ENCODE results near the gene ING3.

ING3 gene

GRCh38 chr7:121015560-121015959 lies 65.0 kb downstream of the ING3 start:
- H3K27ac ChIP-seq (ENCODE audit: extremely low read depth, low read depth, low read length): no peak overlapping the region
- no peaks in the 10 kb centered on the region for H3K36me3 ChIP-seq (ENCODE audit: control insufficient read depth in 2 of 2, insufficient read depth in 1 of 2, low read length in 2 of 2)
- H3K4me3 ChIP-seq (ENCODE audit: low read depth, low read length): no peak overlapping the region
- no peaks in the 10 kb centered on the region for H3K9me3 ChIP-seq (ENCODE audit: control insufficient read depth, insufficient read depth, low read depth, low read length)
- peaks cover 9% of the 10 kb centered on the region for H3K4me1 ChIP-seq (ENCODE audit: control insufficient read depth, insufficient read depth, low read length)
- ChIA-PET CTCF (no interaction called here), POLR2A (no interaction called here)
- TF ChIP-seq ZNF302 (tag by site-specific recombination; IDR thresholded peaks at IDR 0.05; ENCODE audit: low read depth) (no peak), ZEB2 (tag by site-specific recombination; IDR thresholded peaks at IDR 0.05) (no peak), GLIS1 (tag by site-specific recombination; IDR thresholded peaks at IDR 0.05) (no peak), KLF10 (tag by site-specific recombination; IDR thresholded peaks at IDR 0.05) (no peak), MEIS1 (CRISPR knock-in tag; IDR thresholded peaks at IDR 0.05; ENCODE audit: borderline replicate concordance) (no peak), ZNF248 (tag by site-specific recombination; IDR thresholded peaks at IDR 0.05) (no peak), ZNF19 (tag by site-specific recombination; IDR thresholded peaks at IDR 0.05; ENCODE audit: low read depth) (no peak), ZNF785 (tag by site-specific recombination; IDR thresholded peaks at IDR 0.05) (no peak), ZNF654 (tag by site-specific recombination; IDR thresholded peaks at IDR 0.05; ENCODE audit: low read depth) (no peak), SCRT2 (tag by site-specific recombination; IDR thresholded peaks at IDR 0.05) (no peak), ZNF350 (tag by site-specific recombination; IDR thresholded peaks at IDR 0.05) (no peak), ZNF555 (tag by site-specific recombination; conservative IDR thresholded peaks at IDR 0.05) (no peak), RBAK (tag by site-specific recombination; IDR thresholded peaks at IDR 0.05) (no peak)
- TF ChIP-seq, protein P1, sequence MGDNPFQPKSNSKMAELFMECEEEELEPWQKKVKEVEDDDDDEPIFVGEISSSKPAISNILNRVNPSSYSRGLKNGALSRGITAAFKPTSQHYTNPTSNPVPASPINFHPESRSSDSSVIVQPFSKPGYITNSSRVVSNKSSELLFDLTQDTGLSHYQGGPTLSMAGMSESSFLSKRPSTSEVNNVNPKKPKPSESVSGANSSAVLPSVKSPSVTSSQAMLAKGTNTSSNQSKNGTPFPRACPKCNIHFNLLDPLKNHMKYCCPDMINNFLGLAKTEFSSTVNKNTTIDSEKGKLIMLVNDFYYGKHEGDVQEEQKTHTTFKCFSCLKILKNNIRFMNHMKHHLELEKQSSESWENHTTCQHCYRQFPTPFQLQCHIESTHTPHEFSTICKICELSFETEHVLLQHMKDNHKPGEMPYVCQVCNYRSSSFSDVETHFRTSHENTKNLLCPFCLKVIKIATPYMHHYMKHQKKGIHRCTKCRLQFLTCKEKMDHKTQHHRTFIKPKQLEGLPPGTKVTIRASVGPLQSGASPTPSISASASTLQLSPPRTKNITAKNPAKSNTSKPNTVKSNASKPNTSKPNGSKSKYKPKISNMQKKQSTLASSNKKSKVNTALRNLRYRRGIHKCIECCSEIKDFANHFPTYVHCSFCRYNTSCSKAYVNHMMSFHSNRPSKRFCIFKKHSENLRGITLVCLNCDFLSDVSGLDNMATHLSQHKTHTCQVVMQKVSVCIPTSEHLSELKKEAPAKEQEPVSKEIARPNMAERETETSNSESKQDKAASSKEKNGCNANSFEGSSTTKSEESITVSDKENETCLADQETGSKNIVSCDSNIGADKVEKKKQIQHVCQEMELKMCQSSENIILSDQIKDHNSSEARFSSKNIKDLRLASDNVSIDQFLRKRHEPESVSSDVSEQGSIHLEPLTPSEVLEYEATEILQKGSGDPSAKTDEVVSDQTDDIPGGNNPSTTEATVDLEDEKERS (tag by site-specific recombination; IDR thresholded peaks at IDR 0.05): no peak
- TF ChIP-seq, protein P2, sequence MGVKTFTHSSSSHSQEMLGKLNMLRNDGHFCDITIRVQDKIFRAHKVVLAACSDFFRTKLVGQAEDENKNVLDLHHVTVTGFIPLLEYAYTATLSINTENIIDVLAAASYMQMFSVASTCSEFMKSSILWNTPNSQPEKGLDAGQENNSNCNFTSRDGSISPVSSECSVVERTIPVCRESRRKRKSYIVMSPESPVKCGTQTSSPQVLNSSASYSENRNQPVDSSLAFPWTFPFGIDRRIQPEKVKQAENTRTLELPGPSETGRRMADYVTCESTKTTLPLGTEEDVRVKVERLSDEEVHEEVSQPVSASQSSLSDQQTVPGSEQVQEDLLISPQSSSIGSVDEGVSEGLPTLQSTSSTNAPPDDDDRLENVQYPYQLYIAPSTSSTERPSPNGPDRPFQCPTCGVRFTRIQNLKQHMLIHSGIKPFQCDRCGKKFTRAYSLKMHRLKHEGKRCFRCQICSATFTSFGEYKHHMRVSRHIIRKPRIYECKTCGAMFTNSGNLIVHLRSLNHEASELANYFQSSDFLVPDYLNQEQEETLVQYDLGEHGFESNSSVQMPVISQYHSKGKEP (tag by site-specific recombination; IDR thresholded peaks at IDR 0.05): no peak

DNA sequence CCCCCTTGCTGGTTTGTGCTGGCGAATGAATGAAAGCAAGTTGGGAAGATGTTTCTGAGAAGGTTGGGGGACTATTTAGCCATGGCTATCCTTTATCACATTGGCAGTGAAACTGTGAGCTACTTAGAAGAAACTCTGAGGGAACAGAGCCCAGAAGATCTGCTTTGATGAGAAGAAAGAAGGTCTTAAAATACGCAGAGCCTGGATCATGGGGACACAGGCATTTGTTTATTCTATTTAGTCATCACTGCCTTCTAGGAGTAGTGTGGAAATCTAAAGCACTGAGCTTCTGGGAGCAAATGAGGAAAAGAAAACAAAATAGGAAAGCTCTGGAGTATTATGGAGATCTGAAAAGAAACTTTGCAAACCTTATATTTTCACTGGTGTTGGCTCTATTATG lies 66.4 kb downstream of the ING3 start:
- CTCF ChIA-PET: interaction anchor here (2.3 kb wide), 1 partner anchor 29 kb away, joined by 10 read pairs; the partner anchor contains the start of gene CPED1

More for the DNA sequence above, 66.4 kb downstream of the ING3 start:
- POLR2A ChIA-PET: no interaction called here
- Histone ChIP-seq H3K4me3 (ENCODE audit: low read depth, low read length) (no peak overlapping the region), H3K27ac (ENCODE audit: extremely low read depth, low read depth, low read length) (no peak overlapping the region), H3K4me1 (ENCODE audit: control insufficient read depth, insufficient read depth, low read length) (peaks cover 14% of the 10 kb centered on the region), H3K9me3 (ENCODE audit: control insufficient read depth, insufficient read depth, low read depth, low read length) (no peaks in the 10 kb centered on the region), H3K36me3 (ENCODE audit: control insufficient read depth in 2 of 2, insufficient read depth in 1 of 2, low read length in 2 of 2) (no peaks in the 10 kb centered on the region)
- TF ChIP-seq ZNF398 (tag by site-specific recombination; IDR thresholded peaks at IDR 0.05): 0 out of 2 replicates have a peak, but pooled peaks have one; percentile 11
- no peak for TF ChIP-seq SP3 (tag by site-specific recombination; IDR thresholded peaks at IDR 0.05)
- no peak for TF ChIP-seq MYNN (tag by site-specific recombination; IDR thresholded peaks at IDR 0.05; ENCODE audit: borderline replicate concordance)
- TF ChIP-seq, protein P3, sequence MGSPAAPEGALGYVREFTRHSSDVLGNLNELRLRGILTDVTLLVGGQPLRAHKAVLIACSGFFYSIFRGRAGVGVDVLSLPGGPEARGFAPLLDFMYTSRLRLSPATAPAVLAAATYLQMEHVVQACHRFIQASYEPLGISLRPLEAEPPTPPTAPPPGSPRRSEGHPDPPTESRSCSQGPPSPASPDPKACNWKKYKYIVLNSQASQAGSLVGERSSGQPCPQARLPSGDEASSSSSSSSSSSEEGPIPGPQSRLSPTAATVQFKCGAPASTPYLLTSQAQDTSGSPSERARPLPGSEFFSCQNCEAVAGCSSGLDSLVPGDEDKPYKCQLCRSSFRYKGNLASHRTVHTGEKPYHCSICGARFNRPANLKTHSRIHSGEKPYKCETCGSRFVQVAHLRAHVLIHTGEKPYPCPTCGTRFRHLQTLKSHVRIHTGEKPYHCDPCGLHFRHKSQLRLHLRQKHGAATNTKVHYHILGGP (tag by site-specific recombination; IDR thresholded peaks at IDR 0.05): peak; percentile 72; the same call in 1 of the 2 replicates
- no peak for TF ChIP-seq ZNF18 (tag by site-specific recombination; IDR thresholded peaks at IDR 0.05)
